DMS53 treated with DMSO at 0.1 percent for 48 hours (cell line): Measurements from ENCODE around the gene ZNF48.
A peak's percentile ranks its signal among the peaks of the same experiment; 100 is the strongest.
"Not testable (repeated sequence)": the region's sequence is repeated elsewhere in the genome, so short reads cannot be mapped to it uniquely, and the experiment has no call there.

Source experiments
- DNase-seq: peaks from one replicate; lab custom pipeline; 2025; ENCODE audit not compliant: unreplicated experiment; lab: John Stamatoyannopoulos, UW

ZNF48 gene

GRCh38 chr16:30377050-30377811 lies 18.0 kb upstream of the ZNF48 start:
- peak; percentile 71 for DNase-seq

GRCh38 chr16:30377812-30378235 lies 17.4 kb upstream of the ZNF48 start:
- no peak for DNase-seq

GRCh38 chr16:30378236-30379157 lies 16.7 kb upstream of the ZNF48 start:
- peak; percentile 93 for DNase-seq

- no peak for DNase-seq
Measured at GRCh38 chr16:30379158-30379783, 15.9 kb upstream of the ZNF48 start.

- DNase-seq = no peak
Measured at GRCh38 chr16:30380072-30380802, 15.0 kb upstream of the ZNF48 start.

- no peak for DNase-seq
Measured at GRCh38 chr16:30380803-30381208, 14.4 kb upstream of the ZNF48 start.

GRCh38 chr16:30381291-30382041 lies 13.8 kb upstream of the ZNF48 start:
- no peak for DNase-seq

- no peak for DNase-seq
Measured at GRCh38 chr16:30382111-30382881, 12.9 kb upstream of the ZNF48 start, which contains the start of gene SEPTIN1. TSS of gene SEPTIN1 (minus strand) at chr16:30382561. CDS start at chr16:30382542, 19 bp downstream.

GRCh38 chr16:30383521-30383920 lies 11.7 kb upstream of the ZNF48 start:
- DNase-seq = no peak

GRCh38 chr16:30394592-30395154 lies 547 bp upstream of the ZNF48 start:
- no peak for DNase-seq

- no peak for DNase-seq
Measured at GRCh38 chr16:30395992-30396585, 869 bp downstream of the ZNF48 start.

- DNase-seq = not testable (repeated sequence)
Measured at GRCh38 chr16:30396627-30397026, 1.4 kb downstream of the ZNF48 start.

GRCh38 chr16:30397056-30397455 lies 1.8 kb downstream of the ZNF48 start:
- DNase-seq = no peak

- DNase-seq = no peak
Measured at GRCh38 chr16:30397776-30398660, 2.8 kb downstream of the ZNF48 start.

GRCh38 chr16:30398661-30399434 lies 3.6 kb downstream of the ZNF48 start:
- no peak for DNase-seq

- DNase-seq = no peak
Measured at GRCh38 chr16:30399435-30400186, 4.4 kb downstream of the ZNF48 start.
